GM04504 (cell line): ENCODE results near the gene TLCD5.

Experiments
- DNase-seq: peaks from one replicate; pipeline ENCODE4 v3.0.0-alpha.2; 2012; ENCODE audit warnings: low read depth

The TLCD5 gene

DNA sequence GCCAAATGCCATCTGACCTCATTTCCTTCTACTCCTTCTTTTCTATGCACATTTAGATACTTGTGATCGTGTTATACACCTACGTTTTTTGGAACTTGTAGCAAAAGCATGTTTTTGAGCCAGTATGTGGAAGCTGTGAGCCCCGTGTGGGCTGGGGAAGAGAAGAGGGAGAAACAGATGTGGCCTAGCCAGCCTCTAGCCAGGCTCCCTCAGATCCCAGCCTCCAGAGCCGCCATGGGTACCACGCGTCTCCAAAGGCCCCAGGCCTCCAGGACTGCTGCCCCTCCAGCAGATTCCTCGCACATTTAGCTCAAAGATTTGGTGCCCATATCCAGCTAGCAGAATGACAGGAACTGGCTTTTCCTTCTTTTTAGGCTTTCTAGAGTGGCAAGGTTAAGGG lies 17.0 kb upstream of the TLCD5 start:
- DNase-seq, result no peak

GRCh38 chr11:120310870-120311269 lies 14.2 kb upstream of the TLCD5 start:
- no peak for DNase-seq

DNA sequence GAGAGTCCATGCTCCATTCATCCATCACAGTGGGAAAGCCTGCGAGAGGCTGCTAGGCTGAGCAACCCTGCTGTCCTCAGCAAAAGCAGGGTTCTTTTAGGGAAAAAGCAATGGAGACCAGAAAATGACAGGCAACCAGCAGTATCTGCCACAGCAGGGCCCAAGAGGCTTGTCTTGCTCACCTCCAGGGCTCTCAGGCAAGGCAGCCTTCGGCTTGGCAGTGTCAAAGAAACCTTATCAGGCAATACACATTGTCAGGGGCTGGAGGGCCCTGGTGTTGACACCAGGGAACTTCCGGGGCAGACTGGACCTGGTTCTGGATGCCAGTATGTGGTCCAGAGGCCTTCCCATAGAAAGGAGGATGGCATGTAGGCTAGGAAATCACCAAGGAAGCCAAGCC lies 10.2 kb upstream of the TLCD5 start:
- DNase-seq, result no peak

DNA sequence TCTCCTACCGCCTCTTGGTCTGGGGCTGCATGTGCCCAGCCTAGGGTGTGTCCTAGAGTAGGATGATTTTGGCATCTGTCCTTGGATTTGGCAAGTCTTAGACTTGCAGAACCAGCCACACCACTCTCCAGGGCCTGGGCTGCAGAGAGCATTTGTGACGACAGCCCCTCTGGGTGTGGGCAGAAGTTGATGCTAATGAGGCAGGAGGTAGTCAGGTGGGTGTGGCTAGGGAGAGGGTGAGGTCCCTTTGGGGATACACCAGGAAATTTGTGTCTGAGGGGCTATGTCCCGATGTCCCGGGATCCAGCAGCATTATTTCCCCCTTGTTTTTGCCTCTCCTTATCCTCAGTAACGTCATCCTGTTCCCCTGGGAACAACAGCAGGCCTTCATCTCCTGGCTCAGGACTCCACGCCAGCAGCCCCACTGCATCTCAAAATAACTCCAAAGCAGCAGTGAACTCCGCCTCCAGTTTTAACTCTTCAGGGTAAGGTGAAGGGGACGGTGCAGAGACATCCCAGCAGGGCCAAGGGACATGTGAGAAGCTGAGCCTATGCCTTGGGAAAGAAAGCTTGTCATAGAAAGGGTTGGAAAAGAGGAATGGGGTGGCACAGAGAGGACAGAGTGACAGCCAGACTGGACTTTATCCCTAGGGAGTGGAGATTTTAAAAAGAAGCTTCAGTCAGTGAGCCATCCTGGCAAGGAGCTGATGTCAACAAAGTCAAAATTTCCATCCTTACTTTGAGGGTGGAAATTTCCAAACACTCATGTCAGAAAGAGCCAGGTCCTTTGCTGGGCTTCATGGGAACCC lies 8.0 kb upstream of the TLCD5 start:
- DNase-seq, result no peak

DNA sequence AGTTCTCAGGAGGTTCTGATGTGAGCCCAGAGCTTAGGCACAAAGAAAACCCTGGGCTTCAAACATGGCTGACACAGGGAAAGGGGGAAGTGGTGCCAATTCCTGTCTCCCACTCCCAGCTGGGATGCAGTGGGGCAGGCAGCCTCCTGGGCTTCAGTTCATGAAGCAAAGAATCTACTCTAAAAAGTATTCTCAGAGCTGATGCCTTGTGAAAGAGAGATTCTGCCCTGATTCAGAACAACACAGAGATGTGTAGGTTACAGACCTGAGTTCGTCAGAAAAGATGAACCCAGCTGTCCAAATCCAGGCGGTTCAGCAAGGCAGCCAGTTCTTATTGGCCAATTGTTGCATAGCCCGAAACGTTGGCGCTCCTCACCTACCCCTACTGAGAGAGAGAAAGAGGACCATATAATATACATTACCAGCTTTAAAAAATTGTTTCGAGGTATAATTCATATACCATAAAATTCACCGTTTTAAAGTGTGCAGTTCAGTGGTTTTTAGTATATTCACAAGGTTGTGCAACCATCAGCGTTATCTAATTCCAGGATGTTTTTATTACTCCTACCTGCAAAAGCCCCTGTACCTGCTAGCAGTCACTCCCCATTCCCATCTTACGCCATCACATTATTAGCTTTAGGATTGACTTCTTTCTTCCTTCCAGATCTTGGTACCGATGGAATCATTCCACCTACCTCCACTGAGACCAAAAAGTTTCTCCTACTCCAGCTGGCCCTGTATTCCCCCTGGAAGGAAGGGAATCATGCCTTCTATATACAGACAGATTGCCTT lies 7.2 kb upstream of the TLCD5 start:
- DNase-seq, result no peak

GRCh38 chr11:120318906-120319305 lies 6.2 kb upstream of the TLCD5 start:
- no peak for DNase-seq

DNA sequence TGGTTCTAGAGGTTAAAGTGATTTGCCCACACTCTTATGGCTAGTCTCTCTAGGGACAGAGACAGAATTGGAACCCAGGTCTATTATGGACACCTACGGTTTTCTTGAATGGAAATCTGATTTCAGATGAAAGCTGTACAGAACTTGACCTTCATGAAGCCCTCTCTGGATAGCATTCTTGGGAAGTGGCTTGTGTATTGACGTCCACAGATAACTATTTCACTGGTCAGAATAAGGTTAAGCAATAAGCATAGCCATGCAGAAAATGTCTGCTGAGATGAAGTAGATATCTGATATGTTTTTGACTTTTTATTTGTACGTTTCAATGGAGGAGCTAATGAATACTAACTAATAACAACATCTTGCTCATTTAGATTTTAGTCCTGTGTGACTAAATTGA lies 1.1 kb downstream of the TLCD5 start:
- no peak for DNase-seq

- DNase-seq, result no peak
Measured at GRCh38 chr11:120326845-120327281, 1.8 kb downstream of the TLCD5 start.

DNA sequence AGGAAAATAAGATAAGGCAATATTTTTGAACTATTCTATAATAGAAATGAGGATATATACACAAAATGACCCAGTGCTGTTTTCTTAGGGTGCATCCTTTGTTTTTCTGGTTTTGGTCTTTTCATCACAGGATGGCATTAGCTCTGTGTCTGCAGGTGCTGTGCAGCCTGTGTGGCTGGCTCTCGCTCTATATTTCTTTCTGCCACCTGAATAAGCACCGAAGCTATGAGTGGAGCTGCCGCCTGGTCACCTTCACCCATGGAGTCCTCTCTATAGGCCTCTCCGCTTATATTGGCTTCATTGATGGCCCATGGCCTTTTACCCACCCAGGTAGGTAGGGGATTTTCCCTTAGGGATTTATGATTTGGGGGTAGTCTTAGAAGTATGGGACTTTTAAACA lies 2.2 kb downstream of the TLCD5 start:
- no peak for DNase-seq

DNA sequence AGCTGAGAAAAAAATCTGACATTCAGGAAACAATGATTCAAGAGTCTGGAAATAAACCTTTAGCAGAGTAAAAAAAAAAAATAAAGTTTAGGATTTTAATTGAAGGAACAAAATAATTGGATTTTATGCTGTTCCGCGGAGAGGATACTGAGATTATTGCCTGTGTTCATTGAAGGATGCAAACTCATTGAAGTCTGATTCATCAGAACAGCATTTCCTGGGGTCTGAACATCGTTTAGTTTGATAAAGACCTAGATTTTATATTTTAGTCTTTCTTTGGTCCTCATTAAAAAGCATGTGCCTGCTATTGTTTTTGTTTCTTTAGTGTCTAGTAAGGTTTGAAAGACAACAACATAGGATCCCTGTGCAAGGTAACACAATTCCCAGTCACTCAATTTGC lies 4.5 kb downstream of the TLCD5 start:
- no peak for DNase-seq

DNA sequence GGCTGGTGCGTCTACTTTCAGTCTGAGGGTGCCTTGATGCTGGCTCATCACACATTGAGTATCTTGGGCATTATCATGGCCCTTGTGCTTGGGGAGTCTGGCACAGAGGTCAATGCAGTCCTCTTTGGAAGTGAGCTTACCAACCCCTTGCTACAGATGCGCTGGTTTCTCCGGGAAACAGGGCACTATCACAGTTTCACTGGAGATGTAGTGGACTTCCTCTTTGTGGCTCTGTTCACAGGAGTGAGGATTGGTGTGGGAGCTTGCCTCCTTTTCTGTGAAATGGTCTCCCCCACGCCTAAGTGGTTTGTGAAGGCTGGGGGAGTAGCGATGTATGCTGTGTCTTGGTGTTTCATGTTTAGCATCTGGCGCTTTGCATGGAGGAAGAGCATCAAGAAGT lies 4.9 kb downstream of the TLCD5 start:
- DNase-seq, result no peak

DNA sequence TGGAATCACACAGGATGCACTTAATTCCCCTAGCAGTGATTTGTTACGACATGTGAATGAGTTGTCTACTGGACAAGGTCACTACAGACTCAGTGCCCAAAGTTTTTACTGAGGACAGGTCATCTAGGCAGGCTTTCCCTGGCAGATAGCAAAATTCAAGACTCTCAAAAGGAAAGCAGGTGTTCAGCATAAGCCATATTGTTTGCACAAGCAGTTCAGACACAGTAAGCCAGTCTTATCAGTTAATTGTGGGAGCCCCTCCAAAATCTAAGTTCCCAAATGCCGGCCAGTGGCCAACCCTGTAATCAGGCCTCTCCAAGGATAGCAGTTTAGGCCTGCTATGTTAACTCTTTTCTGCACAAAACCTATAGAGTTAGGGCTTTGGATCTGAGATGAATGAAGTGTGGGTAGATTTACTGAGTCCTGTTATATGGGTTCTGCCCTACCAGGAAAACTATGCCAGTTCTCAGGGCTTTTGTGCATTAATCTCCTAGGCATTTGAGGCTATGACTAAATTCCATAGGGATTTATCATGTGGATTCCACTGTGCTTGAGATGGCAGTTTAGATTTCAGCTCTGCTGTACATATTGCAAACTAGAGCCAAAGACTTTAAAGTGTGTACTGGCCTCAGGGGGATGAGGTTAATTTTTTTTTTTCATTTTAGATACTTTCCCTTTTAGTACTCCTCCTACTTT lies 6.3 kb downstream of the TLCD5 start:
- DNase-seq, result no peak

- DNase-seq, result no peak
Measured at GRCh38 chr11:120332822-120333716, 8.0 kb downstream of the TLCD5 start.

DNA sequence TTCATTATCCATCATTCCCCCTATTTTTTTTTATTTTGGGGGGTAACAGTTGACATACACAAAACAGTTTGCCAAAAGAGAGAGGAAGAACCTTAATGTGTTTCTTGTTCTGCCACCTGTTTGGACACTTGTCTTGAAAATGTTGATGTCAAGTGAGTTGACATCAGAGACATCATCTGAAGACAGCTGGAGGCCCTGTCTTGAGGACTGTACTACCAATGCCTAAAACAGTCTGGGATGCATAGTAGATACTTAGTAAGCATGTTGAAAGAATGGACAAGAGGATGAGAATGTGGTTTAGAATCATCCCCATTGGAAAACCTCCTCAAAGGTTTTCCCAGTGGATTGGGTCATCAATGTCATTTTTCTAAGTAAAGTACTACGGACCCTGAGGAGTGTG lies 8.7 kb downstream of the TLCD5 start:
- DNase-seq, result no peak

- no peak for DNase-seq
Measured at GRCh38 chr11:120334332-120334731, 9.2 kb downstream of the TLCD5 start.

DNA sequence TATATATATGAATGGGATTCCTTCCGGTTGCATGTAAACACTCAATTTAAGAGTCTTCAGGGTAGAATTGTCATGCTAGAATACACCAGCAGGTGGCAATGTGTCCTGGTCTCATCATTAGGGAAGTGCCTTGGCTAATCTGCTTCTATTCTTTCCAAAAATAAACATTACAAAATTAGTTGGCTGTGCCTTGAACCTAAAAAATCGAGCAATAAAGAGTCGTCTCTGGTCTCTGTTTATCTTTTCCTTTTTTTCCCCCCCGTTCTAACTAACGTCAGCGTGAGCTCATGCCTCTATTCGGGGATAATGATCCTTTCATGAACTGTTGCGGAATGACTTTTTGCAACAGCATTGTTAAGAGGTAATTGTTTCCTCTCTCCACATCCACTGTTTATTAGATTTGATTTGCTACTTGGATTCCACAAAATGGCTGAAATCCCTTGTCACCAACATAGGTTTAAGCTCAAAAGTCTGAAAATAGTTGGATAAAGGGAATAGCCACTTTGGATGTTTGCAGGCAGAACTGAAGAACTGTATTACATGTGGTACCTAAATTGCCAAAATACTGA lies 9.9 kb downstream of the TLCD5 start:
- DNase-seq, result no peak

- DNase-seq, result no peak
Measured at GRCh38 chr11:120335556-120335907, 10.4 kb downstream of the TLCD5 start.

DNA sequence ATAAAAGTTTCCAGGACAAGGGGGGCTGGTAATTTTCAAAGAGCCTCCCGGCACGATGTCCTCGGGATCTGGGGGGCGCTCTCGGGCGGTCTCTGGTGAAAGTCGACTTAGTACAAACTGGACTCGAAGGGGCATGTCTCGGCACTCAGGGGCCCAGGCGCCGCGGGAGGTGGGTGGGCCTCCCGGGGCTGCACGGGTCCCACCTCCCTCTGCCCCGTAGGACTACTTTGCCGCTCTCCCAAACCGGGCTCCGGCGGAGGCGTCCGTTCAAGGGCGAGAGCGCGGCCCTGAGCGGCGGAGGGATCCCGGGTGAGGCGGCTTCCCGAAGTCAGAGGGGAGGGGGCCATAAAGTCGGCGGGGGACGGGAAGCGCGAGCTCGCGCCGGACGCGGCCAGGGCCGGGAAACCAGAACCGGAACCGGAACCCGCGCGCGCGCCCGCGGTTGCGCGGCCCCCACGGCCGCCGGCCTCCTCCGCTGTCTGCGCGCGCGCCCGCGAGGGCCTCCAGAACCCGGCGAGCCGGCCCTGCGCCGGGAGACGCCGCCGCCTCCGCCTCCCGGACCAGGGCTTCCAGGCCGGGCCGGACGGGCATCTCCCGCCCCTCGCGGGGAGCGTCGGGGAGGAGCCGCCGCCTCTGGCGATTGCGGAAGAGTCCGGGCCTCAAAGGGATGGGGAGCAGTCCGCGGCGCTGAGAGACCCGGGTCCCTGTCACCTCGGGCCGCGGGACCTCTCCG lies 11.0 kb downstream of the TLCD5 start, which contains the start of gene ARHGEF12:
Gene ARHGEF12, plus strand, starts transcription at position 506 of the 733 bp plus-strand sequence. CDS start 831 bp downstream, outside the sequence.
- DNase-seq, result peak; percentile 94

DNA sequence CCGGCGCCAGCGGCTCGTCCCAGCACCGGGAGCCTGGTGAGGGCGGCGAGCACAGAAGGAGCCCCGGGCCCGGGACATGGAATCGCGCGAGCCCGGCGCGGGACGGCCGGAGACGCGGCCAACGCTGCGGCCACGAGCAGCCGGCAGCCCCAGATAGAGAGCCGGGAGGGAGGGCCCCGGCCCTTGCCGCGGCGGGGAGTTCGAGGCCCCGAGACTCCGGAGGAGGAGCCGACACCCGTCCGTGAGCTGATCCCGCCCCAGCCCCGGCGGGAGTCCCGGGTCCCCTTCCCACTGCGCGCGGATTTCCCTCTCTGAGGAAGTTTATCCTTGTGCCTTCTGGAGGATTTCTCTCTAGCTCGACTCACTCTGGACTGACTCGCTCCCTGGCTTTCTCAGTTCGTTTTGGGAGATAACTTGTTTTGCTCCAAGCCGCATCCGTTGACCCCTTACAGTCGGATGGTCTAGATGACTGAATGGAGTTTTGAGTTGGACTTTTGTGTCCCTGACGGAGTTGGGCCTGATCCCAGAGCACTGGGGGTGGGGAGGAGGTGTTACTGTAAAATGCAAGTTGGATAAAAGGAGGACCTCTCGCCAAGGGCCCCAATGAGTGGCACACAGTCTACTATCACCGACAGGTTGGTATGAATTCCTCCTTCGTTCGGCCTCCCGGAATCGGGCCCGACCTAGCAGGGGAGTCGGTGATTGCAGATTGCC lies 11.7 kb downstream of the TLCD5 start:
- DNase-seq, result no peak
